ENCODE measurements around the gene BCL2L13.

- no peak for TF ChIP-seq CTCF (IDR thresholded peaks at IDR 0.05; ENCODE audit: poor library complexity)
- no peak for TF ChIP-seq EZH2phosphoT487 (IDR thresholded peaks at IDR 0.05; ENCODE audit: low read depth, severe bottlenecking, unreplicated experiment)
These were observed 139.9 kb downstream of the BCL2L13 start for GRCh38 chr22:17778412-17778976.

Data from hepatocyte (in vitro differentiated cells).